GM18870 (cell line): Measurements from ENCODE around the gene UQCRFS1.
"Not testable (repeated sequence)": the region's sequence is repeated elsewhere in the genome, so short reads cannot be mapped to it uniquely, and the experiment has no call there.

ENCODE experiments used
- ATAC-seq: cut with Tn5 transposase; IDR thresholded peaks from one replicate; pipeline ENCODE4 v1.9.1; 2021; ENCODE audit warnings: moderate library complexity; ENCODE audit not compliant: unreplicated experiment

UQCRFS1 gene

GRCh38 chr19:29215322-29215845 lies 2.4 kb upstream of the UQCRFS1 start:
- no peak for ATAC-seq

- no peak for ATAC-seq
These were observed 1.5 kb upstream of the UQCRFS1 start for GRCh38 chr19:29214411-29214810.

GRCh38 chr19:29212356-29212647 lies 649 bp downstream of the UQCRFS1 start:
- no peak for ATAC-seq

DNA sequence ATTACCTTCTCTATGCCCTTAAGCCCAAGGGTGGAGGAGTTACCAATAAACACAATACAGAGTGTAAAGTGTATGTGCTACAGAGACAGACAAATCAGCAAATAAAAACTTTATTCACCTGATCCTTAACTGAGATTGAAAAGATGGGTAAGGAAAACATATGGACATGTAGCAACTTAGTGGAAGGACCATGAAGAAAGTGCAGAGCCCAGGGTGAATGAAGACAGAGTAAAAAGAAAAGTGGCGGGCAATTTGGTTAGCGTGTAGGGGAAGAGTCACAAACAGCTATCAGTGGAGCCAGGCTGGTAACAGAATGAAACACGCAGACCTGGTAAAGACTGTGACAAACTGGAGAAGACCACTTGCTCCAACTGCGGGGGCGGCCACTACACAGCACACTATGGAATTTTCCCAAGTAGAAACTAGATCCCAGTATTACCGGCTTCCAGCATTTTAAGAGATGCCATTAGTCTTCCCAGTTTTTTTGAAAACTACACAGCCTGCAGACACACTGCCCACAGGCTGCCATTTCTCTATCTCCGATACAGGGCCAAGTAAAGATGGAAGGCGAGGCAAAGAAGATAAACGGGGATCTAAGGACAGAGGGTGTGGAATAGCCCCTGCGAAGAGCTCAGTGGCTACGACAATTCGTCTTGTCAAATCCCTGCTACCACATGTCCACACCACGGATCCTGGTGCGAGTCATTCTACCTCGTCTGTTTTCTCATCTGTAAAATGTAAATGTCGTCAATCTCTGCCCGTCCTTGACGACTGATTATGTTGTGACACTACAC lies 1.2 kb downstream of the UQCRFS1 start:
- no peak for ATAC-seq

DNA sequence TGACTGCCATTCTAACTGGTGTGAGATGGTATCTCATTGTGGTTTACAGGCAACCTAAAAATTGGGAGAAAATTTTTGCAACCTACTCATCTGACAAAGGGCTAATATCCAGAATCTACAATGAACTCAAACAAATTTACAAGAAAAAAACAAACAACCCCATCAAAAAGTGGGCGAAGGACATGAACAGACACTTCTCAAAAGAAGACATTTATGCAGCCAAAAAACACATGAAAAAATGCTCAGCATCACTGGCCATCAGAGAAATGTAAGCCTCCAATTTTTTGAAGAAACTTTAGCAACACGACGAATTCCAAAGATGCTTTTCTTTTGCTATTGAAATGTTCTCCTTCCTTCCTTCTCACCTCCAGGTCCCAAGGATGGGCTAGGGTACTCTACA lies 1.9 kb downstream of the UQCRFS1 start:
- ATAC-seq = not testable (repeated sequence)

- not testable (repeated sequence) for ATAC-seq
These were observed 2.4 kb downstream of the UQCRFS1 start for GRCh38 chr19:29210502-29210901.

DNA sequence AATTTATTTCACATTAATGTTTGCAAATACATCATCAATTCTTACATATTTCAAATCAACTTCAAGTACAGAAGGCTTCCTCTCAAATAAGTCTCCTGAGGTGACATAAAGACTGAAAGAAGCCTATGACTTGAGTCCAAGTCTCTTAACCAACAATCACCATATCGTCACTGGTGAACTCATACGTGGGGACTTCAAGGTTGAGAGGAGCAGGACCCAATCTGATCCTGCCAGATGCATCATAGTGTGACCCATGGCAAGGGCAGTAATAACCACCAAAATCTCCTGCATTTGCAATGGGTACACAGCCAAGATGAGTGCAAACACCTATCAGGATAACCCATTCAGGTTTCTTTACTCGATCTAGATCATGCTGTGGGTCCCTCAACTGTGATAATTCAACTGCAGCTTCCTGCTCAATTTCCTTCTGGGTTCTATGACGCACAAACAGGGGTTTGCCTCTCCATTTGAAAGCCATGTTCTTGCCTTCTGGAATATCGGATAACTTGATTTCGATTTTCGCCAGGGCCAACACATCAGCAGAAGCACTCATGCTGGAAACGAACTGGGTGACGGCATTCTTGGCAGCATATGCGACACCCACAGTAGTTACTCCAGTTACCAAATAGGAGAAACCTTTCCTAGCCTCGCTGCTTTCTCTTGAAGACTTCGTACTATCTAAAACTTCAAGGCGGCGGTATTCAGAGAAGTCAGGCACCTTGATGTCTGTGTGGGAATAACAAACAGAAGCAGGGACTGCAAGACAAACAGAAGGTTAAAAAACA lies 5.4 kb downstream of the UQCRFS1 start:
- ATAC-seq = not testable (repeated sequence)

DNA sequence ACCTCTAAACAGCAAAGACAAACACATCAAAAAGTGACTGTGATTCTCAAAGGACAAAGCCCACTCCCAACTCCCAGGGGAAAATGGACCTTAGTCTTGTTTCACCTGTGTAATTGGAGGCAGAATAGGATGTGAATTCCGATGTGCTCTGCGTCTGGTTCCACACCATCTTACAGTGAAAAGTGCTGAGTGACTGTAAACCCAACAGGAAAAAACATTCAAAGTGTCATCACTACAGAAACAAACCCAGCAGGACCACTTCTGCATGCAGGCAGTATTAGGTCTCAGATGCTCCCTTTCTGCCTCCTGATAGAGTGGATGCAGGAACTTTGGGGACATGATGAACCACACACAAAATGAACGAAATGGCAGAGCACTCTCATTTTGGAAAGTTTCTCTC lies 6.5 kb downstream of the UQCRFS1 start:
- ATAC-seq = no peak

- ATAC-seq = no peak
These were observed 10.7 kb downstream of the UQCRFS1 start for GRCh38 chr19:29202281-29202680.

DNA sequence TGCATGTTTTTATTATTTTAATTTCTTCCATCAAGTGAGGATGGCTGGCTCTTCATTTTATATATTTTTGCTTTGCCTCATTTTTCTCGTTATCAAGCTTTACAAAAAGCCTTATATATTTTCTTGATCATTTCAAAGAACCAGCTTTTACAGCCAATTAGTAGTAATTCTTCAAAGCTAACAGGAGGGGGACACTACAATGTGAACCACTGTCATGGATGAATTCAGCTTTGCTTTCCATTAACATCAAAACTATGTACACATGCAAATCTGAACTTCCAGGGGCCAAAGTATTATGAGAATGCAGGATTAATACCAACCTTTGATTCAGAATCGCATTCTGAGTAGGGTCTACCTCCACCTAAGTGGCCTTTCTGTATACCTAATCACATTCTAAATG lies 11.1 kb downstream of the UQCRFS1 start:
- ATAC-seq = no peak

DNA sequence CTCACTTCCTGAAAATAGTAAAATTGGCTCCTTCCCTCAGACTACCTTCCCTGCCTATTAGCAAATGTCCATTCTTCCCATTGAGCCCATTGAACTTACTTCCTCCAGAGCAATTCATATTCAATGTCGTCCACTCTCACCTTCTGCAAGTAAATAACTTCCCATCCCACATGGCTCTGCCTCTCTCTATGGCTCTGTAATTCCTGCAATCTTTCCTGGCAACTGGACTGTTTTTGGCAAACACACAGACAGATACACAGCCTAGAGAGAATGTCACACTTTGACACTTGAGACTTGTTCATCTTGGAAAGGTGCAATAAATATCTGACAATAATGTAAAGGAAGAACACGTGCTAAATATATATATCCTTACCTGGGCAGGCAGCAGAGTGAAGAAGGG lies 18.3 kb downstream of the UQCRFS1 start:
- ATAC-seq = no peak

GRCh38 chr19:29193155-29193554 lies 19.8 kb downstream of the UQCRFS1 start:
- no peak for ATAC-seq

DNA sequence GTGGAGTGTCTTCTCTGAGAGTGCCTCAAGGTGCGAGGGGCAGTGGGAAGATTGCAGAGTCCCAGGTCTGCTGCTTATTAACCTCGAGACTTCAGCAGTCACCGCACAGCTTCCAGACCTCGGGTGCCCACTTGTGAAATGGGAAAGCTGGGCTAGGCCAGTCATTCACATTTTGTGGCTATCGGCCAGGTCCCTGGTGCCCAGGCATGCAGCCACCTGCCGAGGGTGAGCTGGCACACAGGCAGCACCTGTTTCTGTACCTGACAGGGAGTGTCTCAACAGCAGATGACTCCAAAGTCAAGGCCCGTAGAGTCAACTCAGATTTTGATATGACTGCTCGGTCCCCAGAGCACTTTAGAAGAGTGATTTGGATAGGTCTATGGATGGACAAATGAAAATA lies 21.9 kb downstream of the UQCRFS1 start:
- ATAC-seq = no peak

DNA sequence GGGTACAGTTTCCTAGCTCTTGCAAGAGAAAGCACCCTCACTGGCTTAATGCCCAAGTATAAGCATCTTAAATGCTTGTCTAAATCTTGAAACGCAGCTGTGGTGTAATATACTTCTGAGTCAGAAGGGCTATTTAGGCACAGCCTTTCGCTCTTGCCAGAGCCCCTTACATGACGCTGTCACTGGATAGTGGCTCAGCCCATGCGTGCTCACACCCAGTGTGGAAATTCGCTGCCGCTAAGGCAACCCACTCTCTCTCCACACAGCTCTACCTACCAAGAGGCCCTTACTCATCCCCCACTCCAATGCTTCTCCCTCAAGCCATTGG lies 24.0 kb downstream of the UQCRFS1 start:
- ATAC-seq = no peak

- ATAC-seq = no peak
These were observed 24.5 kb downstream of the UQCRFS1 start for GRCh38 chr19:29188289-29189032.

DNA sequence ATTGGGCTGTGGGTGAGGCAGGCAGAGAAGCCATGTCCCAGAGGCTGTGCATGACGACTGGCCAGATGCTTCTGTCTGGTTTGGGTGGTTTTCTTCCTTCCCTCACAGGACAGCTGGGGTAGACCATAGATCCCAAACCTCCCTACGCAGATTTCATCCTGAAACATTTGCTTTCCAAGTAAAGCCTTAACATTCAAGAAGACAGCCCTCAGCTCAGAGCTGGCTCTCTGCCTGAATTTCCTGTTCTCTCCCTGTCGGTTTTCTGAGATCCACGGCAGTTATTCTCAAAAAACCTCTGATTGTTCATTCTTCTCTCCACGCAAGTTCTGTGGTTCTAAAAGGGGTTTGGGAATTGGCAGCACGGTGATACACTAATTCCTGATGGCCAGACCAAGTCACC lies 25.3 kb downstream of the UQCRFS1 start:
- ATAC-seq = no peak

DNA sequence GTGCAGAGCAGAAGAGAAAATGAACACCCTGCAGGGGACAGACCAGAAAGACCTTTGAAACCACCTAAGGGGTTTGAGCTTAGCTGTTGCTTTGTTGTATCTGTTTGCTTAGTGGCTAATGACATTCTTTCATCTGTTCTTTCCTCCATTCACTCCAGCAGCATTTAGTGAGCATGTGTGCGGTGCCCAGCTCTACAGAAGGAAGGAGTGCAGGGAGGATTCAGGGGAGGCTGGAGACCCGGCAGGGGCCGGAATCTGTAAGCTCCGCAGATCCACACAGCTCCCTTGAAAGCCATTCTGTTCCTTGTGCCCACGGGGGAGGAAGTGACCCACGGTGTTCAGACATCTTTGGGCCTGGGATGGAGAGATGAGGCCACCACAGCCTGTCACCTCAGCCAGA lies 27.5 kb downstream of the UQCRFS1 start:
- ATAC-seq = no peak

GRCh38 chr19:29176981-29177754 lies 35.8 kb downstream of the UQCRFS1 start:
- no peak for ATAC-seq

DNA sequence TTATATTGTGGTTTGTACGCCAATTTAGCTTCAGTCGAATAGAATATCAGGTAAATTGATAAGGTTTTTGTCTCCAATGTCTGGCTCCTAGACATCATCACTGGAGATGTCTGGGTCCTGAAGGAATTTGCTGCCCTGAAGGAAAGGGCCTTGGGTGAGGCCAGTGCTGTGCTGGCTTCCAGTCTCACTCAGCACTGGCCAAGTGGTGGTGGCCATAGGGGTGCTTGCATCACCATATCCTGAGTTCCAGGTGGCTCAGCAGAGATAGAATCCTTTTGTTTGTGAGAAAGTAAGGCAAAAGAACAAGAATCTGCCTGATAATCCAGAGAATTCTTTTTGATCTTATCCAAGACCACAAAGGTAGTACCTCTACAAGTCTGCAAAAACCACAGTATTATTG lies 39.1 kb downstream of the UQCRFS1 start:
- no peak for ATAC-seq

GRCh38 chr19:29172302-29172701 lies 40.6 kb downstream of the UQCRFS1 start:
- ATAC-seq = no peak

DNA sequence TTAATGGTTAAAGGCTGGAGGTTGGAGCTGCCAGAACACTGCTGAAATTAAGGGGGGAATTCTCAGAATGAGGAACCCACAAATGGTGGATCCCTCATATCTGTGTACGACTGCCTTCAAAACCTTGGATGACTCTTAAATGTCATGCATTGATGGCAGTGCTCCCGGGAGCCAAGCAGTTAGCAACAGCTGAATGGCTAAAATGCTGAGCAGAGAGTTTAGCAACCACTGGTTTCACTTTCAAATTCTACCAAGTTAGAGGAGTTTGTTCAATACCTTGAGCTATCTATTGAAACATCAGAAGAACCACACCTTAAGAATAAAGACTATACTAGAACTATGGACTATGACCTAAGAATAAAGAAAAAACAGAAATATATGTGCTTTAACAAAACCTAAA lies 41.4 kb downstream of the UQCRFS1 start:
- no peak for ATAC-seq
